Lower leg skin (tissue), 4 donors: ENCODE measurements around the gene PMVK. TPM values are rescaled to one million over a fixed set of nuclear protein-coding genes. Genes with fewer than 3 reads are reported as not detected.

Experiments
- DNase-seq, 2 donors: peaks; one replicate each; pipeline ENCODE4 v3.0.0-alpha.2; 2019; ENCODE audit warnings: low spot score in 2 of 2
- H3K4me3 ChIP-seq: fragments of 200-600 bp; sonication (generic); 2 replicates; pipeline ENCODE4 v1.5.1; 2017; ENCODE audit warnings: mild to moderate bottlenecking, low read depth; ENCODE audit not compliant: poor library complexity, severe bottlenecking
- CTCF ChIP-seq, 3 donors: fragments of 450-650 bp; IDR thresholded peaks; one replicate each; pipeline ENCODE4 v1.5.1; 2016; ENCODE audit warnings: antibody characterized with exemption in 3 of 3, mild to moderate bottlenecking in 3 of 3, moderate library complexity in 2 of 3
- POLR2A ChIP-seq, 2 donors: fragments of 450-650 bp; IDR thresholded peaks; one replicate each; pipeline ENCODE4 v1.6.1; 2016 to 2017; ENCODE audit warnings: antibody characterized with exemption in 2 of 2, mild to moderate bottlenecking in 1 of 2, moderate library complexity in 1 of 2
- WGBS, 2 donors: methylation state at CpG; one replicate each; pipeline ENCODE4 v1.1.5; 2018; 5-methylcytosine and 5-hydroxymethylcytosine counted together
- intact Hi-C: fragments of 100-400 bp; cut with DNase I; formaldehyde crosslinking; loops from one replicate; pipeline ENCODE4 v1.15.0; 2023; ENCODE audit warnings: low total_unique reads
- total RNA-seq, 4 donors: library from RNA; depleted of rRNA; stranded (reverse); fragments of >200 nt; gene quantifications; one replicate each; pipeline ENCODE4 v1.1.0, GENCODE V29; 2016

The PMVK gene
- total RNA-seq, 4 donors from 2014 or later = 20.6 to 37.0 (median 33.3) TPM

- intact Hi-C loops = loop anchor here (10.0 kb wide), 1 partner anchor 96 kb away; the partner anchor contains the start of gene ADAM15
- TF ChIP-seq CTCF (IDR thresholded peaks at IDR 0.05) (no peak), POLR2A (IDR thresholded peaks at IDR 0.05) (no peak)
- DNase-seq = no peak
- H3K4me3 ChIP-seq = no peak overlapping the region
- WGBS, 2 donors = 86 to 90% methylated on average over 9 to 16 of the region's 16 CpGs
These were observed 22.3 kb upstream of the PMVK start for GRCh38 chr1:154958681-154959425.

DNA sequence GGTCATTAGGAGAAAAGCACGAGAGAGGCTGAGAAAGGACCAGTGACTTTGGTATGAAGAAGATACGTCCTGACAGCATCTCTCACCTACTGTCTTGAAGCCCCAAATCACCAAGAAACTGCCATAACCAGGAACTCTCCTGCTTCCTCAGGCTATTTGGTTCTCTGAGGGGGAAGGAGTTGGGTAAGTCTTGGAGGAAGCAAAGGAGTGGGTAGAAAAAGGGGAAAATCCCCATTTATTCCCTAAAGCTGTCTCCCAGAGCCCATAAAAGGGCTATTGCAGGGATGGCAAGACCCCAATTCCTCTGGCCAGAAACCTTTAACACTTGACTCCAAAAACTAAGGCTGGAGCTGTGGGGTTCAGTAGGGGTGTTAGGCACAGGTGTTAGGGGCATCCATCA lies 21.5 kb upstream of the PMVK start:
- no peak for DNase-seq
- intact Hi-C loops = loop anchor here (10.0 kb wide), 1 partner anchor 97 kb away; the partner anchor contains the start of gene ADAM15
- WGBS, 2 donors = 69 to 89% methylated on average over 2 of the region's 2 CpGs
- no peak overlapping the region for H3K4me3 ChIP-seq
- TF ChIP-seq CTCF (IDR thresholded peaks at IDR 0.05) = no peak
- TF ChIP-seq POLR2A (IDR thresholded peaks at IDR 0.05) = no peak

DNA sequence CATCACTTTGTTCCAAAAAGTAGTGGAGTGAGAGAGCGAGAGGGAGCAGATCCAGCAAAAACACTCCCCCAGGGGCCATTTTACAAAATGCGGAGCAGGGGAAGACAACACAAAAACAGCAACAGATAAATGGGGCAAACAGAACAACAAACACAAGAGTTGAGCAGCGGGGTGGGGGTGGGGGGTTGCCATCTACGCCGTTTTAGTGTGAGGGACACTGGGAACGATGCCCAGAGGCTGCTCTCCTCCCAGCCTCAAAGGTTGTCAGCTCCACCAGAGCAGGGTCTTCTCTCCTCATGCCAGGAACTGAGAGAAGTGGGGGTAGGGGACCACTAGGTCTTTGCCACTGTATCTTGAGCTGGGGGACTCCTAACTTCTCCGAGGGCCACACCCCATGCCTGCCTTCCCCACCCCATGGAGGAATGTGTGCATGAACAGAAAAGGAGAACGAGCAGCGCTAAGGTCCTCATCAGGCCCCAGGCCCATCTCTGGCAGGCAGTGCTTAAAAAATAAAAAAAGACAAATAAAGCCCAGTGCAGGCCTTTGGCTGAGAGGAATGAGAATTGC lies 20.7 kb upstream of the PMVK start:
- TF ChIP-seq POLR2A (IDR thresholded peaks at IDR 0.05) (no peak), CTCF (IDR thresholded peaks at IDR 0.05) (no peak)
- H3K4me3 ChIP-seq = no peak overlapping the region
- 23 to 24% methylated on average over 9 of the region's 9 CpGs for WGBS, 2 donors
- intact Hi-C loops = loop anchor here (10.0 kb wide), 1 partner anchor 98 kb away; the partner anchor contains the start of gene ADAM15
- no peak for DNase-seq

DNA sequence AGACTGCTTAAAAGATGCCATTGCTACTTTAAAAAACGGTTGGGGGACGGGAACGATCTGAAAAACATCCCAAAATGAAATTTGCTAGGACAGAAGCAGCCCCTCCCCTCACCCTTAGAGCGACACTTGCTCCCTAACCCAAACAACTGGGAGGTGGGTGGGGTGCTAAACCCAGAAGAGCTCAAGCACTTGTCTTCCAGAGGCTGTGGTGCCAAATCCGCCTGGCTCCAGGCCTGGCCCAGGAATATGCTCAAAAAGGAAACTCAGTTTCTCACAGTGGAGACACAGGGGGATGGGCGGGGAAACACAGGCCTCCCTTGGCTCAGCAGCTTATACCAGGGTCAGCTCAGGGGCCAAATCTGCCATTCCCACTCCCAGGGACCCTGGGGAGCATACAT lies 20.0 kb upstream of the PMVK start:
- TF ChIP-seq POLR2A (IDR thresholded peaks at IDR 0.05) = no peak
- no peak for TF ChIP-seq CTCF (IDR thresholded peaks at IDR 0.05)
- intact Hi-C loops = loop anchor here (10.0 kb wide), 1 partner anchor 98 kb away; the partner anchor contains the start of gene ADAM15

DNA sequence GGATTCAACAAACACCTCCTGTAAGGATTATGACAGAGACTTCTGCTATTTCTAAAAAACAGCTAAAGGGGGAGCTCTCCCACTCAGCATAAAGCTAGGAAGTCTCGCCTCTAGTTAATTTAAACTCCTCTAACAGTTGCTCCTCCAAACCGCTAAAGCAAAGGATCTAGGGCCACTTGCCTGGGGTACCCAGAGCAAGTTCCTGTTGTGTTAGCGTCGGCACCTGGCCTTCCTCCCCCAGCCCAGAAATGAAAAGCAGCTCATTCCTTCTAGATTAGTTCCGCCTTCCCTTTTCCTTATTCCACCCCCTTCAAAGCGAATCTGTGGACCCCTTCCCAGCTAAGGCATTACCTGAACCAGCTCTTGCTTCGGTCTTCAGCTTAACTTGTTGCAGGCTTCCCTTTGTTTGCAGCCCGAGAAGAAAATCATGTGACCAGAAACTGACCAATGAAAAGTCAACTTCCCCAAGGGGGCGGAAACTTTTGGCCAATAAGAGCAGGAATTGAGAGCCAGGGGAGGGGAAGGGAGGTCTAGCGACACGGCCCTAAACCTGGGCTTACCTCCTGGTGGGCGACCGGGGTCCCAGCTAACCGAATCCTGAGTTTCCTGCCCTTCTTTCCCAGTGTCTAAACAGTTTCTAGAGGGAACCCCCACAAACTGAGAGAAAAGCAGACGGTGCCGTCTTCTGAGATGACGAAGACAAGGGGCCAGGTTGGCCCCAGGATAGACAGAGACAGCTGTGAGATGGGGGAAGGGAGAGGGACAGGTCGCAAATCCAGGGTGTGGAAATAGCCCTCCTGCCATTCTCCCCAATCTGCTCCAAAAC lies 19.4 kb upstream of the PMVK start, which contains the start of gene PBXIP1:
Gene PBXIP1 (minus strand): TSS at position 382 of the 826 bp plus-strand sequence. CDS start 2,378 bp downstream, outside the sequence.
- peak within 1 kb of the TSS; percentile 45 for H3K4me3 ChIP-seq
- intact Hi-C loops = loop anchor here (10.0 kb wide), 1 partner anchor 99 kb away; the partner anchor contains the start of gene ADAM15
- WGBS, 2 donors = 0 to 1% methylated on average over 18 of the region's 18 CpGs
- no peak for TF ChIP-seq POLR2A (IDR thresholded peaks at IDR 0.05)
- peak; percentile 93 to 94 for DNase-seq

More for the DNA sequence above, 20.0 kb upstream of the PMVK start:
- DNase-seq = no peak
- 9 to 12% methylated on average over 6 of the region's 6 CpGs for WGBS, 2 donors
- H3K4me3 ChIP-seq = no peak overlapping the region
